Measurements from ENCODE around the gene TPK1.
A peak's percentile ranks its signal among the peaks of the same experiment; 100 is the strongest.

TPK1 gene

DNA sequence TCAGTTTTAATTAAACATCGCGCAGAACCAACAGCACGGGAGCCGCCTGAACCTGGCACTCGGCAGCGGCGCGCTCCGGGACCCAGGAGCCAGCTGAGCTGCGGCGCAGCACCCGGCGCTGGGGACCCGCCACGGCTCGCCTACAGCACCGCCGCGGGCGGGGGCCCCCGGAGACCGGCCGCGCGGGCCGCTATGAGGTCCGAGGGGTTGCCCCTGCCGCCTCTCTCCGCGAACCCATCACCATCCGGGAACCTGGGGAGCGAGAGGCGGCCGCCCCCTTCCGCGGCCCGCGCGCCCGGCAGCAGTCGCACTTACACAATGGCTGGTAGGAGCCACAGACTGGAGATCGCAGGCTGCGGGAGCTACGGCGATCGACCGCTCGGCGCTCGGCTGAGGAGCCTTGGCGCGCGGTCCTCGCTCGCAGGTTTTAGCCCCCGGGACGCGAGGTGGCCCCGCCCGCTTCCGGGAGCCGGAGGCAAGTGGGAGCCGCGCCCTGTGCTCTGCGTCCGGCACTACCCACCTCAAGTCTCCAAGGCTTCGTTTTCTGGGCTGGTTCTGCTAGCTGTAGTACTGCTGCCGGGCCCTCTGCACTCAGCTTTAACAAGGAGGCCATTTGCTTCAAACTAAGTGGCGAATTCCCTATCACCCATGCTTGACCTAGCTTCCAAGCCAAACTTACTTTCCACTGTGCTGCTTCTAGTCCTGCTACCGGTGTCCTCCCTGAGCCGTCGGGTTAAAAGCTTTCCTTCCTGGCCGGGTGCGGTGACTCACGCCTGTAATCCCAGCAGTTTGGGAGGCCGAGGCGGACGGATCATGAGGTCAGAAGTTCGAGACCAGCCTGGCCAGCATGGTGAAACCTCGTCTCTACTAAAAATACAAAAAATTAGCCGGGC lies at the start of gene TPK1:
TPK1 (minus strand) TSS at position 402 of the 893 bp plus-strand sequence. CDS start 451 bp downstream, outside the sequence.
- DNase-seq: peak; percentile 94

DNA sequence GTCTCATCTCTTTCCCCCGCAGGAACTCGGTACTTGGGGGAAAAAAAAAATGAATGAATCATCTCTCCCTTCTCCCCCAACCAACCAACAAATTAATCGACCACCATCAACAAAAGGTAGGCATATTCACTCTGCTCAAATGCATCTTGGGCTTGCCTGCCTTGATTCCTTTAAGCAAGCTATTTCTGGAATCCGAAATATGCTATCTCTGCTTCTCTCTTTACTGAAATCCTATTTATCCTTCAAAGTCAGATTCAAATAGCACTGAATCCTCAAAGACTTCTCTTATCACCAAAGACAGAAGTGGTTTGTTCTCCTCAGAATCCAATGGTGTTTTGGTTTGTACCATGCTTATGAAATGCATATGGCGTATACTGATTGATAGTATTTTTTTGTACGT lies 49.6 kb upstream of the TPK1 start:
- DNase-seq: no peak

DNA sequence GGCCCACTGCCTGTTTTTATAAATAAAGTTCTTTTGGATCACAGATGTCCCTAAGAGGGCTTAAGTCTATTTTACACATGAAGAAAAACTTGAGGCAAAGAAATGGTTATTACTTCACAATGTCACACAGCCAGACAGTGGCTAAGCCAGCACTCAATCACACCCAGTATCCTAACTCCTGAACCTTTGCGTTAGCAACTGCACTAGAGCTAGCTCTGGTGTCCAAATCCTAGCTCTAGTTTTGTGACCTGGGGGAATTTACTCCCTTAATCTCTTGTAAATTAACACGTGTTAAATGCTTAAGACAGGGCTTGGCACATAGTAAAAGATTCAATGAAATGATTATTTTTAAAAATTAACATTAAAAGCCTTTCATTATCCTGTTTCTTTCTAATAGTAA lies 49.0 kb upstream of the TPK1 start:
- DNase-seq: no peak

DNA sequence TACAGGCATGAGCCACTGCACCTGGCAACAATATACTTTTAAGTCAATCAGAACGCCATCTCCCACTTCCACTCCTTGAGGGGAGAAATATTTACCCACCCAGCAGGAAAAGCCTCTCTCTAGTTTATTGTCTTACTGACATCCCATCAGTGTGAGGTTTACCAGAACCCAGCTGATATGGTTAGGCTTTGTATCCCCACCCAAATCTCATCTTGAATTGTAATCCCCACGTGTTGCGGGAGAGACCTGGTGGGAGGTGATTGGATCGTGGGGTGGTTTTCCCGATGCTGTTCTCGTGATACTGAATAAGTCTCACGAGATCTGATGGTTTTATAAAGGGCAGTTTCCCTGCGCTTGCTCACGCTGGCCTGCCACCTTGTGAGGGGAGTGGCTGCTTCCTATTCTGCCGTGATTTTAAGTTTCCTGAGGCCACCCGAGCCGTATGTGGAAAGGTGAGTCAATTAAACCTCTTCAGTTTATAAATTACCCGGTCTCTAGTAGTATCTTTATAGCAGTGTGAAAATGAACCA lies 37.5 kb upstream of the TPK1 start:
- DNase-seq: no peak

DNA sequence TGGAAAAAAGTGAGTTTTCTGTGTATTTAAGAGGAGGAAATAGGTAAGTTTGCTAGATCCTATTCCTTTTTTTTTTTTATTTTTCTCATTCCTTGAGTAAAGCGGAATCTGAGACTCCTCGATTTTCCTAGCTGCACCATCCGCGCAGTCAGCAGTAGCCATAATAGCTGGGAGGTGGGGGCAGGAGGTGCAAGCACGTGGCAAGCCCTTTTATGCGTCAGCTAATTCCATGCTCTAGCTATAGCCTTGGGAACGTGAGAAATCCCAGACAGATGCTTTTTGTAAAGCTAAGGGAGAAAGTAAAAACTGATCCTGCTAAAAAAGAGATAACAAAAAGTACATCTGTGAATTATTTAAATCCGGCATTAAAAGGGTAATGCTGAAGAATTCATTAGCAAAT lies 33.2 kb upstream of the TPK1 start:
- DNase-seq: no peak

DNA sequence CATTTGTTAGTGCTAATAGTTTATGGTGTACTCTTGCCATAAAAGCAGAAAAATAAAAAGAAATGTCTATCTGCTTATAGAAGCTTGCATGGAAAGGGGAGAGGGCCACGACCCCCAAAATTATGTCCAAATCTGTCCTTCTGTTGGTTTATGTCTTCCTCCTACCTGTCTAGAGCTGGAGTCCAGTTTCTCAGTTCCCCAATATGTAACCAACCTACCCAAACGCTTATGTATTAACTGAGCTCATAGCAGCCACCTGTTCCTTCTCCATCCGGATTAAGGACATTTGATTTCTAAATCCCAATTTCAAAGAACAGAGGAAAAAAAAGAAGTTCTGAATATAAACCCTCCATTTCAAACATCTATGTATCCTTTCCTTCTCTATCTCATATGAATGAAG lies 30.3 kb upstream of the TPK1 start:
- DNase-seq: no peak

DNA sequence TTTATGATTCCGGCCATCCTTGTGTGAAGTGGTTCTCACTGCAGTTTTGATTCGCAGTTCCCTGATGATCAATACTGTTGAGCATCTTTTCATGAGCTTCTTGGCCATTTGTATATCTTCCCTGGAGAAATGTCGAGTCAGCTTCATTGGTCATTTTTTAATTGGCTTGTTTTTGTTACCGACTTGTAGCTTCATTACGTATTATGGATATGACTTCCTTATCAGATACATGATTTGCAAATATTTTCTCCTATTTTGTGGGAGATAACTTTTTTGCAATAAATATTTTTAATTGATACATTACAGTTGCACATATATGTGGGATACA lies 27.4 kb upstream of the TPK1 start:
- no peak for DNase-seq

DNA sequence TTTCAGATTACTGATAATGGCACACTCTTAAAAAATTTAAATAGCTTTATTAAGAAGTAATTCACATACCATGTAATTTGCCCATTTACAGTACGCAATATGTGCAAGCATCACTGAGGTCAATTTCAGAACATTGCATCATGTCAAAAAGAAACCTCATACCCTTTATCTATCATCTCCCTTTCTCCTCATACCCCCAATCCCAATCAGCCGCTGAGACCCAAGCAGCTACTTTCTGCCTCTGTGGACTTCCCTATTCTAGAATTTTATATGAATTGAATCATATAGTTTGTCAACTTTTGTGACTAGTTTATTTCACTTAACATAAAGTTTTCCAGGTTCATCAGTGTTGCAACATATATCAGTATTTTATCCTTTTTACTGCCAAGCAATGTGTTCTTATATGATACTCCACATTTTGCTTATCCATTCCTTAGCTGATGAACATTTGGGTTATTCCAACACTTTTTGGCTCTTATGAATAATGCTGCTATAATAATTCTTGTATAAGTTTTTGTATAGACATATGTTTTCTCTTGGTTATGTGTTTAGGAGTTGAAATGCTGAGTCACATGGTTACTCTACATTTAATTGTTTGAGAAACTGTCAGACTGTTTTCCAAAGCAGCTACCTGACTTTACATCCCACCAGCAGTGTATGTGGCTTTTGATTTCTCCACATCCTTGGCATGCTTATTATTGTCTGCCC lies 26.9 kb upstream of the TPK1 start:
- no peak for DNase-seq

DNA sequence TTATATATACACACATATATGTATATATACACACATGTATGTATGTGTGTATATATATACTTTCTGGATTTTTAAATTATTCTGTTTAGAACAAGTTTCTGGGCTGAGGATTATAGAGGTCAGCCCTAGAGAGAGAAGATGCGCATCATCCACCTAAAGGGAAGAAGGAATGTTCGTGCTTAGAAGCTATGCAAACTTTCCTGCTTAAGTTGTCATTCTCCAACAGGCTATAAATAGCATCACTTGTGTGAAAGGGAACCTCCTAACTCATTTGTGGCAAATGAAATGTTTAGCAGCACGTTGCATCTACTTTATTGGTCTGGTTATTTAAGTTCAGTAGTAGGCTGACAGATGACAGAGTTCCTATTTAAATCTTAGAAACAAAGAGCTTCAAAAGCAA lies 23.9 kb upstream of the TPK1 start:
- no peak for DNase-seq

DNA sequence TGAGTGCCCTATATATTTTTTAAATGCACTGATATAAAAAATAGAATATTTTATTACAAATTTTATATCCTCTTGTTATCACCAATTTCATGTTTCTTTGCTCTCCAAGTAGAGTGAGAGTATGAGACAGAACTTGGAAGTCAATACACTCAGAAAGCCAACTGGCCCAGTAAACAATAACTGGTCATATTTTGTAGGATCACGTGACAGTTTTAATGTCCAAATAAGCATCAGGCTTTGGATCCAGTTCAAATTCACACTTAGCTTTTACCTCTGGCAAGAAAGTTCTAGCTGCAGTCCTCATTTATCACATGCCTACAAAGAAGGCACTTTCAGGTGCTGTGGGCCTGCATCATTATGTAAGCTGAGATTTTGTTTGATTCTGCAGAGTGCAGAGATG lies 21.6 kb upstream of the TPK1 start:
- no peak for DNase-seq

DNA sequence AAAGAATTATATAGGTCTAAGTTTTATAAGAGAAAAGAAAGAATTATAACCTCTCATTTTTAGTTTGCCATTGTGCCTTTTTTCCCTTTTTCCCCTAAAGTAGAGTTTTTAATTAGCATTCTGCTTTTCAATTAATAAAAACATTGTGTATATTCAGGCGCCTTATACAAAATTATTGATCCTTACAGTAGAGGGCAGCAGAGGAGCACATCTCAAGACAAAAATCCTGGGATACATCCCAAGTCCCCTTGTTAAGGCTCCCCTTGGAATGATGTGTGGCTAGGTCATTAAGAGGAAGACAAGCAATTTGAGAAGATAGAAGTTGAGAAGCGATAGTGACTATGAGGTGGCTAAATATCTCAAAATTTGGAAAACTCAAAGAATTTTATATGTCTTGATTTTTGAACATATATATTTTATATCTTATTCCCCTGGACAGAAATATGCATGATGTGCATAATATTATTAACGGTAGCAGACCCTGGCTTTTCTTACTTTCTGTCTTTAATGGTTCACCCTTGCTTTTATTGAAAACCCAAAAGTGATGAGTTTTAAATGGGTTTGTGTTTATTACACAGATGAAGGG lies 19.1 kb upstream of the TPK1 start:
- no peak for DNase-seq

DNA sequence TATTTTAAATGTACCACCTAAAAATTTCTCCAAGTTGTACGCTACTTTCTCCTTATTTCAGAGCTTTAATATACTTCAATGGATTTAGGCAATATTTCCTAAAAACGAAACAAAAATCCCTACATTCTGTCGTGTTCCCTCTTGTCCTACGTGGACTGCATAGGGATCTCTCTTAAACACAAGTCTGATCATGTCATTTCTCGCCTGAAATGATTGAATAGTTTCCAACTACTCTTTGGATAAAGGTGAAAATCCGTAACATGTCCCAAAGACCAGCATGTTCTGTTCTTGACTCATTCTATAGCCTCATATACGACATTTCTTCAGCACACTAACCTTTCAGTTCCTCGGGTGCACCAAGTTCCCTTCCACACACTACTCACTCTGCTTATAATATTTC lies 17.7 kb upstream of the TPK1 start:
- no peak for DNase-seq

DNA sequence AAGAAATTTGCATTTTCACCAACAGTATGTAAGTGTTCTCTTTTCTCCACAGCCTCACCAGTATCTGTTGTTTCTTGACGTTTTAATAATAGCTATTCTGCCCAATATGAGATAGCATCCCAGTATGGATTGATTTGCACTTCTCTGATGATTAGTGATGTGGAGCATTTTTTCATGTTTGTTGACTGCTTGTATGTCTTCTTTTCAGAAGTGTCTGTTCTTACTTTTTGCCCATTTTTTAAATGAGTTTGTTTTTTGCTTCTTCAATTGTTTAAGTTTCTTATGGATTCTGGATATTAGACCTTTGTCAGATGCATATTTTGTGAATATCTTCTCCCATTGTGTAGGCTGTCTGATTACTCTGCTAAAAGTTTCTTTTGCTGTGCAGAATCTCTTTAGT lies 12.2 kb upstream of the TPK1 start:
- no peak for DNase-seq

DNA sequence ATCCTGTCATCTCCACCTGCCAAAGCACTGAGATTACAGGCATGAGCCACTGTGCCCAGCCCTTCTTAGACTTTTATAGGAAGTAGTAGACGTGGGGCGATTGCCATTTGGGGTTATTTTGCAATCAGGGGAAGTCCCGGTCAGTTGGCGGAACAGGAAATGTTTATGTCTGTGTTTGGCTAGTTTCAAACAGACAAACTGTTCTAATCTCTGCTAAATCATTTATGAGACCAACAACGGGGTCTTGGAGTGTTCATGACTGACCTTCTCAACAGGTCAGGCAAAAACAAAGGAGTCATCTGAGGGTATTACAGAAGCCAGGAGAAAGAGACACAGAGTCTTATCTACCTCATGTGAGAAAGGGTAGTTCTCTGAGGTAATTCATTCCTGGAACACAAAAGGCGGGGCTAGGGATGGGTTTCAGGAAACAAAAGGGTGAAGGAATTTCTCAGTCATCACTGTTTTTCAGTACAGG lies 6.6 kb upstream of the TPK1 start:
- DNase-seq: peak; percentile 25

DNA sequence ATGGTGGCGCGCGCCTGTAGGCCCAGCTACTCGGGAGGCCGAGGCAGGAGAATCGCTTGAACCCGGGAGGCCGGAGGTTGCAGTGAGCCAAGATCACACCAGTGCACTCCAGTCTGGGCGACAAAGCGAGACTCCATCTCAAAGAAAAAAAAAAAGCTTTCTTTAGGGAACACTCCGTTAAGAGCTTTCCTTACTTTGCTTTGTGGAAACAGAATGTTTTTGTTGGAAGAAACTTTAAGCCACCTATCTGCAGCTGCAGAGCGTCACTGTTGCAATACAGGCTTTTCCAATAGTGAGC lies 641 bp upstream of the TPK1 start:
- DNase-seq: no peak

DNA sequence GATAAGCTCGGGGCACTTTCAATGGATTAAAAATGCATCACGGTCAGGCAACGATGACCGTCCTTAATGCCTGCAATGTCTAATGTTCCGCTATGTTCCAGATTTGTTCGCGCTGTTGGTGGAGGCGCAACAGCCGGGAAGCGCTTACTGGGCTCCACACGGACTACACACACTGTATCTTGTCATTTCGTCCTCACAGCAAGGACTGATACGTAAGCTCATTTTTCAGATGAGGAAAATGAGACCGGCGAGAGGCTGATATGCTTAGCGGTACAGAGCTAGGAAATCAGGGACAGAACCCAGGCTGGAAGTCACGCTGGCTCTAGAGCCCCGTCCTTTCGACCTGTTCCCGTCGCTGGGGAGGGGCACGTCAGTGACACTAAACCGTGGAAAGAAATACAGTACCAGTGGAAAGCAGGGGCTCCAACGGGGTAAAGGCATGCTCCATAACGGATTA lies 670 bp downstream of the TPK1 start:
- peak; percentile 76 for DNase-seq

DNA sequence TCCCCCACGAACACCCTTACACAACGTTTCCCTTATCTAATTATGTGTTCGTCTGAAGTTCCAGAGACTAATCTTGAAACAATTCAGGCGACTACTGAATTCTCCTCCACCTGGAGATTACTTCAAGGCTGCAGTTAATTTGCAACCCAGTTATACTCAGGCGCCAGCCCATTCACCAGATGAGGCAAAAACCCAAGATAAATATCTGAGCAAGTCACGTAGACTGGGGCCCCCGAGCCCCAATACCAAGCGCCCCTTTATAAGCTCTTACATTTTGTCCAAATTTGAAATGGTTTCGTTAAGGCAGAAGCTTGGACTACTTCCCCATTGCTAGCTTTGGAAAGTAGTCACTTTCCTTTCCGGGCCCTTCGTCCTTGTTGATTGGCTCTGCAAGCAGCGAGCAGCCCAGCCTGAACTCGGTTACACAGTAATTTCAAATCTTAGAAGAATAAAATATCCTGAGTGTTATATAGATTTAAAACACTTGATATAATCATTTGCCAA lies 1.2 kb downstream of the TPK1 start:
- no peak for DNase-seq

DNA sequence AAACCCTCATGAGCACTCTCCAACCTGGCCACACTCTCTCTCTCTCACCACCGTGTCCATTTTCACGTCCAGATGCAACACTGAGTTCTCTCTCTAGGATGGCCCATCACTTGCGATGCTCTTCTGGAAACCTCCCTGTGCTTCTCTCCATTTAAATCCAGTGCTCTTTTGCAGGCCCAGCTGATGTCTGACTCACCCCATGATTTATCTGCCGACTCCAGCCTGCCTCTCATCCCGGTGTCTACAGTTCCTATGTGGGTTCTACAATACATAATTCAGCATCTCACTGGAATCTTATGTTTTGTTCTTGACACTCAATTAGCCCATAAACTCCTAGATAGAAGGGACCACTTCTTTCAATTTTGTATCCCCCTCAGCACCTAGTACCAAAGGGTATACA lies 5.0 kb downstream of the TPK1 start:
- no peak for DNase-seq

DNA sequence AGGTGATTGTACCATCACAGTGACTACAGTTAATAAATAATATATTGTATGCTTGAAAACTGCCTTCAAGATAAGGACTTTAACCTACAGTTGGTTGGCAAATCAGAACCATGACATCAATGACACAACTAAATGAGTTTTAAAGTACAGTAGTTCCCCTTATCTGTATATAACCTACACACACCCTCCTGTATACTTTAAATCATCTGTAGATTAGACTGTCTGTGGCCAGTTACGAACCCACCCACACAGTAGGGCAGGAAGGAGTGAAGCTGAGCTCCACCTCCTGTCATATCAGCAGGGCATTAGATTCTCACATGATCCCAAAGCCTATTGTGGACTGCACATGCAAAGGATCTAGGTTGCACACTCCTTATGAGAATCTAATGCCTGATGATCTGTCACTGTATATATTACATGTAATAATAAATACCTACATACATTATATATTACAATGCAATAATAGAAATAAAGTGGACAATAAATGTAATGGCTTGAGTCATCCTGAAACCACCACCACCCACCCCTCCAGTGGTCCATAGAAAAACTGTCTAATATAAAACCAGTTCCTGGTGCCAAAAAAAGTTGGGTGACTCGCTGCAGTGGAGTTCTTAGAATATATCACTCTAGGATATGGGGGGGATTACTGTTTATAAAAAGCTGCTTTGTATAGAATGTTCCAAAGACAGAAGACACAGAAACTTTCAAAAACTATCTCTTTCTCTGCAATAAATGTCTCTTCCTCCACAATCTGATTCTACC lies 5.6 kb downstream of the TPK1 start:
- no peak for DNase-seq

DNA sequence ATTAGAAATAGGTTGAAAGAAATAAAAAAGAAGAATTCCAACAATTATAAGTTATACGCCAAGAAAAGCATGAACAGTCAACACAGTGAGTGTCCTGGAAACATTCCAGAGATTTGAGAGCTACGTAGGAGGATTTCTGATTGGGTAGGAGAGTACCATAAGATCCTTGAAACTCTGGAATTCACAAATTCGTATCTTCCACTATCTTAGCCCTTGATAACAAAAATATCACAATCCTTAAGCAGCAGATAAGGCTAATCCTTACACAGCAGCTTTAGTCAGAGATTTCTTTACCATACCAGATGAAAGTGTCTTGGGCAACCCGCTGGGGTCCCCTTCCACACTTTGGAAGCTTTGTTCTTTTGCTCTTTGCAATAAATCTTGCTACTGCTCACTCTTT lies 8.2 kb downstream of the TPK1 start:
- DNase-seq: no peak

DNA sequence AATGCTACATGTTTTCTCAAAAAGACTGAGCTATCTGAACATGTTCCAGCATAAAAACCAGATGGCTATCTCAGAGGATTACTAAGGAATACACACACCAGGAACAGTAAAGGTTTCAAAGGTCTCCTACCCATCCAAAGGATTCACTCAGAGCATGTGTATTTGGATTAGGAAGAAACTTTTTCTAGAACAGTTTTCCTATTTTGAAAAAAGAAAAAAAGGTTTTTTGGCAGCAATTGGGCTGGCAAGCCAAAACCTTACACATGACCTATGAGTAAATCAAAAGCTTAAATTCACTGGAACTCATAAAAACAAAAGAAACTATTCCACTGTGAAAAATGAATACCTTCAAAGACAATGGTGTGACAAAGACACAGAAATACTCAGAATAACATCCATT lies 9.6 kb downstream of the TPK1 start:
- no peak for DNase-seq

DNA sequence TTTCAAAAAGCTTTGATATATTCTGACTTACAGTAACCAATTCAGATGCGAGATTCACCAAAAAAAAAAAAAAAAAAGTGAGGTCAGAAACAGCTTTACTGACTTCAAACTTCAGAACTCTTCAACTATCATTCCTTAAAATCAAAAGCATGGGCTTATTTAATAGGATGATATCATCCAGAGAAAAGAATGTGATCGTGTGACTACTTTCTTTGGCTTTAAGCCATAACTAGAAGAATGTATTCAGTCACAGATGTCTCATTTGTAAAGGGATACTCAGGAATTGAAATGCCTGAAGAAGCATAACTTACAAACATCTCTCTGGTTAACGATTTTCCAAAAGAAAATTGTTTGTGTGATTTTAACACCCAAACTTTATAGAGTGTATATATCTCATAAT lies 11.5 kb downstream of the TPK1 start:
- no peak for DNase-seq

DNA sequence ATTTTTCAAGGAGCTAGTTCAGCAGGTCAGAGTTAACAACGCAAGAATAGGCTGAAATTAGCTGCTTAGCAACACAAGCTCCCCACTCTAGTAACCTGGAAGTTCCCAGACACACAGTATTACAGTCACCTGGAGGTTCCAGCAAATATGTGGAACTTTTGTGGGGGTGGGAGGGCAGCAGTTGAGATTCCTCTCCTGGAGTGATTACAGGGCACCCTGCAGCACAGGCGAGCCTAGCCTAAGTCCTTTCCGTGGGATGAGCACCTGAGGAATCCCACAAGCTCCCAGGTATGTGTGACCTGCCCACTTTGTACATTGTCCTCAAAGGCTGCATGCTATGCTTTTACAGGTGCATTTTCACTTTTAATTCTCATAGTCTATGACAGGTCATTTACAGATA lies 13.6 kb downstream of the TPK1 start:
- DNase-seq: no peak

All from left hindlimb (tissue), 1 donor.